Posterior cingulate gyrus (tissue), 11 donors: ENCODE measurements around the gene SLC10A1.
"Not testable (repeated sequence)": the region's sequence is repeated elsewhere in the genome, so short reads cannot be mapped to it uniquely, and the experiment has no call there.

Source experiments
- DNase-seq, 10 donors: peaks; one replicate each; pipeline versions ENCODE4 v3.0.0 to v3.0.0-alpha.2; 2020 to 2021; ENCODE audit warnings: mixed read lengths in 3 of 10
- intact Hi-C: fragments of 100-400 bp; cut with DNase I; formaldehyde crosslinking; loops from one replicate; pipeline ENCODE4 v1.15.1; 2023

Gene SLC10A1

GRCh38 chr14:69796797-69797500 lies at the start of gene SLC10A1:
Gene SLC10A1, minus strand, starts transcription at chr14:69797241. Its CDS starts 86 bp downstream, at chr14:69797155.
- intact Hi-C loops, result no loop called here
- no peak for DNase-seq

- DNase-seq, result no peak
- intact Hi-C loops, result no loop called here
Measured at GRCh38 chr14:69845787-69846186, 48.7 kb upstream of the SLC10A1 start.

GRCh38 chr14:69845050-69845581 lies 48.1 kb upstream of the SLC10A1 start:
- intact Hi-C loops, result no loop called here
- DNase-seq, result no peak

GRCh38 chr14:69844171-69844570 lies 47.1 kb upstream of the SLC10A1 start:
- DNase-seq, result no peak
- intact Hi-C loops, result no loop called here

- intact Hi-C loops, result no loop called here
- no peak for DNase-seq
Measured at GRCh38 chr14:69842686-69843420, 45.8 kb upstream of the SLC10A1 start.

GRCh38 chr14:69841656-69842055 lies 44.6 kb upstream of the SLC10A1 start:
- DNase-seq, result no peak
- intact Hi-C loops, result no loop called here

GRCh38 chr14:69839661-69840060 lies 42.6 kb upstream of the SLC10A1 start:
- intact Hi-C loops, result no loop called here
- DNase-seq, result no peak

- no peak for DNase-seq
- intact Hi-C loops, result no loop called here
Measured at GRCh38 chr14:69838881-69839416, 41.9 kb upstream of the SLC10A1 start.

GRCh38 chr14:69828879-69829278 lies 31.8 kb upstream of the SLC10A1 start:
- intact Hi-C loops, result no loop called here
- no peak for DNase-seq

GRCh38 chr14:69828354-69828753 lies 31.3 kb upstream of the SLC10A1 start:
- intact Hi-C loops, result no loop called here
- peak in 3 of 10 donors; percentile 12 to 86 (median 18) for DNase-seq

GRCh38 chr14:69827560-69827959 lies 30.5 kb upstream of the SLC10A1 start:
- intact Hi-C loops, result no loop called here
- no peak for DNase-seq

- intact Hi-C loops, result no loop called here
- no peak for DNase-seq
Measured at GRCh38 chr14:69822456-69822855, 25.4 kb upstream of the SLC10A1 start.

GRCh38 chr14:69820991-69821390 lies 23.9 kb upstream of the SLC10A1 start:
- no peak for DNase-seq
- intact Hi-C loops, result no loop called here

GRCh38 chr14:69819607-69820006 lies 22.6 kb upstream of the SLC10A1 start:
- intact Hi-C loops, result loop anchor here (5.0 kb wide), 2 partner anchors 498 to 893 kb away; no protein-coding TSS in a partner anchor
- no peak for DNase-seq

GRCh38 chr14:69818758-69819191 lies 21.7 kb upstream of the SLC10A1 start:
- peak in 4 of 10 donors; percentile 24 to 38 (median 32) for DNase-seq
- intact Hi-C loops, result loop anchor here (1.0 to 5.0 kb wide), 3 partner anchors 209 to 894 kb away; no protein-coding TSS in a partner anchor

- DNase-seq, result no peak
- intact Hi-C loops, result loop anchor here (5.0 kb wide), 2 partner anchors 501 to 896 kb away; no protein-coding TSS in a partner anchor
Measured at GRCh38 chr14:69816216-69816615, 19.2 kb upstream of the SLC10A1 start.

GRCh38 chr14:69815556-69815955 lies 18.5 kb upstream of the SLC10A1 start:
- intact Hi-C loops, result loop anchor here (5.0 kb wide), 2 partner anchors 502 to 897 kb away; no protein-coding TSS in a partner anchor
- no peak for DNase-seq

GRCh38 chr14:69814397-69814796 lies 17.4 kb upstream of the SLC10A1 start:
- intact Hi-C loops, result no loop called here
- no peak for DNase-seq

GRCh38 chr14:69813346-69813745 lies 16.3 kb upstream of the SLC10A1 start:
- DNase-seq, intact Hi-C loops: not testable (repeated sequence)

GRCh38 chr14:69812711-69813110 lies 15.7 kb upstream of the SLC10A1 start:
- intact Hi-C loops, result no loop called here

GRCh38 chr14:69811868-69812252 lies 14.8 kb upstream of the SLC10A1 start:
- DNase-seq, result no peak
- intact Hi-C loops, result no loop called here

More at GRCh38 chr14:69812711-69813110, 15.7 kb upstream of the SLC10A1 start:
- DNase-seq, result no peak
